Measurements from ENCODE around the gene L3MBTL2. TPM values are rescaled to one million over a fixed set of nuclear protein-coding genes. Genes with fewer than 3 reads are reported as not detected.

The L3MBTL2 gene
- total and polyA plus RNA-seq, 2 of the 13 experiments (the other 11 are each of a cell fraction or from before 2014, with no cell fraction given): 13.8 to 33.7 TPM

GRCh38 chr22:41223535-41223934, 18.4 kb downstream of the L3MBTL2 start (continued):
- TF ChIP-seq ZFY (CRISPR knock-in tag; IDR thresholded peaks at IDR 0.05) (peak; percentile 50; the same call in 1 of the 2 replicates), NR2F6 (IDR thresholded peaks at IDR 0.05) (peak; percentile 70), NR2F6 (CRISPR knock-in tag; IDR thresholded peaks at IDR 0.05) (peak; percentile 81), ZNF687 (CRISPR knock-in tag; IDR thresholded peaks at IDR 0.05) (peak; percentile 88), BRD4 (CRISPR knock-in tag; IDR thresholded peaks at IDR 0.05) (0 out of 2 replicates have a peak, but pooled peaks have one; percentile 26), ZNF691 (CRISPR knock-in tag; IDR thresholded peaks at IDR 0.05; ENCODE audit: borderline replicate concordance, low read depth) (no peak), ZNF282 (IDR thresholded peaks at IDR 0.05; ENCODE audit: partially characterized antibody) (no peak), RXRA (CRISPR knock-in tag; IDR thresholded peaks at IDR 0.05) (peak; percentile 91), ZNF296 (CRISPR knock-in tag; conservative IDR thresholded peaks at IDR 0.05) (no peak), AGO1 (IDR thresholded peaks at IDR 0.05; ENCODE audit: low read depth, low read length, poor library complexity, severe bottlenecking) (no peak), NCOR1 (IDR thresholded peaks at IDR 0.05; ENCODE audit: borderline replicate concordance, low read length) (peak; percentile 35; the same call in 1 of the 2 replicates), ZNF280B (CRISPR knock-in tag; IDR thresholded peaks at IDR 0.05; ENCODE audit: borderline replicate concordance) (peak; percentile 67; the same call in 1 of the 2 replicates), SNAPC5 (CRISPR knock-in tag; IDR thresholded peaks at IDR 0.05; ENCODE audit: borderline replicate concordance) (no peak), ZNF143 (CRISPR knock-in tag; IDR thresholded peaks at IDR 0.05) (no peak), FOXO1 (CRISPR knock-in tag; IDR thresholded peaks at IDR 0.05) (no peak), NR2F1 (CRISPR knock-in tag; IDR thresholded peaks at IDR 0.05) (peak; percentile 49 to 67)
- TF ChIP-seq, protein P1, sequence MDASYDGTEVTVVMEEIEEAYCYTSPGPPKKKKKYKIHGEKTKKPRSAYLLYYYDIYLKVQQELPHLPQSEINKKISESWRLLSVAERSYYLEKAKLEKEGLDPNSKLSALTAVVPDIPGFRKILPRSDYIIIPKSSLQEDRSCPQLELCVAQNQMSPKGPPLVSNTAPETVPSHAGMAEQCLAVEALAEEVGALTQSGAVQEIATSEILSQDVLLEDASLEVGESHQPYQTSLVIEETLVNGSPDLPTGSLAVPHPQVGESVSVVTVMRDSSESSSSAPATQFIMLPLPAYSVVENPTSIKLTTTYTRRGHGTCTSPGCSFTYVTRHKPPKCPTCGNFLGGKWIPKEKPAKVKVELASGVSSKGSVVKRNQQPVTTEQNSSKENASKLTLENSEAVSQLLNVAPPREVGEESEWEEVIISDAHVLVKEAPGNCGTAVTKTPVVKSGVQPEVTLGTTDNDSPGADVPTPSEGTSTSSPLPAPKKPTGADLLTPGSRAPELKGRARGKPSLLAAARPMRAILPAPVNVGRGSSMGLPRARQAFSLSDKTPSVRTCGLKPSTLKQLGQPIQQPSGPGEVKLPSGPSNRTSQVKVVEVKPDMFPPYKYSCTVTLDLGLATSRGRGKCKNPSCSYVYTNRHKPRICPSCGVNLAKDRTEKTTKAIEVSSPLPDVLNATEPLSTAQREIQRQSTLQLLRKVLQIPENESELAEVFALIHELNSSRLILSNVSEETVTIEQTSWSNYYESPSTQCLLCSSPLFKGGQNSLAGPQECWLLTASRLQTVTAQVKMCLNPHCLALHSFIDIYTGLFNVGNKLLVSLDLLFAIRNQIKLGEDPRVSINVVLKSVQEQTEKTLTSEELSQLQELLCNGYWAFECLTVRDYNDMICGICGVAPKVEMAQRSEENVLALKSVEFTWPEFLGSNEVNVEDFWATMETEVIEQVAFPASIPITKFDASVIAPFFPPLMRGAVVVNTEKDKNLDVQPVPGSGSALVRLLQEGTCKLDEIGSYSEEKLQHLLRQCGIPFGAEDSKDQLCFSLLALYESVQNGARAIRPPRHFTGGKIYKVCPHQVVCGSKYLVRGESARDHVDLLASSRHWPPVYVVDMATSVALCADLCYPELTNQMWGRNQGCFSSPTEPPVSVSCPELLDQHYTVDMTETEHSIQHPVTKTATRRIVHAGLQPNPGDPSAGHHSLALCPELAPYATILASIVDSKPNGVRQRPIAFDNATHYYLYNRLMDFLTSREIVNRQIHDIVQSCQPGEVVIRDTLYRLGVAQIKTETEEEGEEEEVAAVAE (CRISPR knock-in tag; IDR thresholded peaks at IDR 0.05; ENCODE audit: borderline replicate concordance): no peak
